Sigmoid colon (tissue), 7 donors: ENCODE measurements around the gene CORO2B. TPM values are rescaled to one million over a fixed set of nuclear protein-coding genes. Genes with fewer than 3 reads are reported as not detected.

Source experiments
- DNase-seq: peaks from one replicate; pipeline ENCODE4 v3.0.0-alpha.2; 2019
- H3K27ac ChIP-seq, 4 donors: fragments of 200-600 bp; sonication (generic); one replicate each; pipeline ENCODE4 v1.5.1; 2016 to 2019; ENCODE audit warnings: mild to moderate bottlenecking in 1 of 4
- H3K27me3 ChIP-seq, 3 donors: fragments of 200-600 bp; sonication (generic); one replicate each; pipeline ENCODE4 v1.5.1; 2019; ENCODE audit warnings: mild to moderate bottlenecking in 1 of 3
- H3K36me3 ChIP-seq, 4 donors: fragments of 200-600 bp; sonication (generic); one replicate each; pipeline ENCODE4 v1.5.1; 2016 to 2019
- H3K4me1 ChIP-seq, 4 donors: fragments of 200-600 bp; sonication (generic); one replicate each; pipeline ENCODE4 v1.5.1; 2017 to 2019
- H3K4me3 ChIP-seq, 4 donors: fragments of 200-600 bp; sonication (generic); one replicate each; pipeline ENCODE4 v1.5.1; 2017 to 2019; ENCODE audit warnings: mild to moderate bottlenecking in 2 of 4, moderate library complexity in 1 of 4
- H3K9me3 ChIP-seq, 4 donors: fragments of 200-600 bp in 3 of 4; sonication (generic) in 3 of 4; one replicate each; pipeline versions ENCODE4 v1.5.1 to v1.6.1; 2013 to 2019
- CTCF ChIP-seq, 4 experiments: fragments of 450-650 bp in 3 of 4; fragments of 200-600 bp in 1 of 4; IDR thresholded peaks; one replicate each; pipeline ENCODE4 v1.5.1; 2016 to 2019; ENCODE audit warnings: antibody characterized with exemption in 4 of 4, mild to moderate bottlenecking in 3 of 4, moderate library complexity in 2 of 4
- EP300 ChIP-seq, 4 donors: sonication (generic); formaldehyde crosslinking; IDR thresholded peaks; one replicate each; pipeline ENCODE4 v1.6.1; 2017; ENCODE audit warnings: antibody characterized with exemption in 4 of 4
- POLR2A ChIP-seq, 2 donors: fragments of 450-650 bp; IDR thresholded peaks; one replicate each; pipeline ENCODE4 v1.6.1; 2016; ENCODE audit warnings: antibody characterized with exemption in 2 of 2, mild to moderate bottlenecking in 2 of 2, moderate library complexity in 2 of 2
- POLR2AphosphoS5 ChIP-seq, 4 donors: sonication (generic); formaldehyde crosslinking; IDR thresholded peaks; one replicate each; pipeline ENCODE4 v1.6.1; 2017; ENCODE audit warnings: antibody characterized with exemption in 4 of 4
- WGBS, 2 donors: extraction: QIAGEN DNeasy Blood & Tissue Kit; methylation state at CpG; one replicate each; pipeline ENCODE4 v1.1.7; 2013; 5-methylcytosine and 5-hydroxymethylcytosine counted together
- intact Hi-C: fragments of 100-400 bp; cut with DNase I; formaldehyde crosslinking; loops from one replicate; pipeline ENCODE4 v1.15.1; 2023
- polyA plus RNA-seq, 3 donors: library from polyadenylated mRNA; stranded (reverse); fragments of 200-250 nt; gene quantifications; one replicate each; pipeline ENCODE4 v1.2.3, GENCODE V29; 2013
- total RNA-seq, 4 donors: library from RNA; depleted of rRNA; stranded (reverse); fragments of >200 nt; gene quantifications; one replicate each; pipeline ENCODE4 v1.1.0, GENCODE V29; 2016
- donor health status: healthy with polysubstance abuse.
- donor health status: Bipolar disorder and iron deficiency.
- donor health status: healthy.

The CORO2B gene
- total and polyA plus RNA-seq, 7 donors: 0.46 to 3.9 (median 3.1) TPM

DNA sequence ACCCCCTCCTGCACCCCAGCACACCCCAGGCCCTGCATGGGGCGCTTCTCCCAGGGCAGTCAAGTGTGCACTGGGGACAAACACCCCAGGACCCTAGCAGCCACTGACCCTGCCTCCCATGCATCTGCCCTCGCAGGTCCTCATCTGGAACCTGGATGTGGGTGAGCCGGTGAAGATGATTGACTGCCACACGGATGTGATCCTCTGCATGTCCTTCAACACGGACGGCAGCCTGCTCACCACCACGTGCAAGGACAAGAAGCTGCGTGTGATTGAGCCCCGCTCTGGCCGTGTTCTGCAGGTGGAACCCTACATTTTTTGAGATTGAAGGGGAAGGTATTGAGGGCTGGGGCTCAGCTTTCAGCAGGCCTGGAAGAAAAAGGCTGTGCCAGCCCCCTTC lies 132.6 kb downstream of the CORO2B start:
- Histone ChIP-seq H3K27me3 (no peaks in the 10 kb centered on the region), H3K9me3 (no peaks in the 10 kb centered on the region), H3K4me3 (no peak overlapping the region), H3K27ac (no peak overlapping the region), H3K4me1 (no peaks in the 10 kb centered on the region), H3K36me3 (no peaks in the 10 kb centered on the region)
- intact Hi-C loops: no loop called here
- WGBS, 2 donors: 91 to 93% methylated on average over 10 of the region's 10 CpGs
- no peak for DNase-seq
- TF ChIP-seq CTCF (IDR thresholded peaks at IDR 0.05) (no peak), POLR2AphosphoS5 (IDR thresholded peaks at IDR 0.05) (no peak), POLR2A (IDR thresholded peaks at IDR 0.05) (no peak), EP300 (IDR thresholded peaks at IDR 0.05) (no peak)

- no peak for DNase-seq
- Histone ChIP-seq H3K9me3 (no peaks in the 10 kb centered on the region), H3K4me3 (no peak overlapping the region), H3K36me3 (no peaks in the 10 kb centered on the region), H3K27ac (no peak overlapping the region), H3K4me1 (no peaks in the 10 kb centered on the region), H3K27me3 (no peaks in the 10 kb centered on the region)
- no peak for TF ChIP-seq CTCF (IDR thresholded peaks at IDR 0.05)
- no peak for TF ChIP-seq POLR2A (IDR thresholded peaks at IDR 0.05)
- no peak for TF ChIP-seq EP300 (IDR thresholded peaks at IDR 0.05)
- TF ChIP-seq POLR2AphosphoS5 (IDR thresholded peaks at IDR 0.05): no peak
- WGBS, 2 donors: 47 to 75% methylated on average over 4 of the region's 4 CpGs
- intact Hi-C loops: no loop called here
These were observed 134.1 kb downstream of the CORO2B start for GRCh38 chr15:68712886-68713285.

- TF ChIP-seq CTCF (IDR thresholded peaks at IDR 0.05) (no peak), POLR2AphosphoS5 (IDR thresholded peaks at IDR 0.05) (no peak), EP300 (IDR thresholded peaks at IDR 0.05) (no peak), POLR2A (IDR thresholded peaks at IDR 0.05) (no peak)
- no peak for DNase-seq
- no peaks in the 10 kb centered on the region for H3K36me3 ChIP-seq
- 81 to 90% methylated on average over 9 of the region's 9 CpGs for whole genome bisulfite sequencing, 2 donors
- H3K27ac ChIP-seq: no peak overlapping the region
- no peaks in the 10 kb centered on the region for H3K9me3 ChIP-seq
- H3K27me3 ChIP-seq: no peaks in the 10 kb centered on the region
- H3K4me3 ChIP-seq: no peak overlapping the region
- no peaks in the 10 kb centered on the region for H3K4me1 ChIP-seq
- intact Hi-C loops: no loop called here
These were observed 135.1 kb downstream of the CORO2B start for GRCh38 chr15:68713874-68714273.

GRCh38 chr15:68715111-68715510 lies 136.3 kb downstream of the CORO2B start:
- Histone ChIP-seq H3K9me3 (no peaks in the 10 kb centered on the region), H3K36me3 (no peaks in the 10 kb centered on the region), H3K27me3 (no peaks in the 10 kb centered on the region), H3K4me3 (no peak overlapping the region), H3K4me1 (peaks cover 0 to 11% (median 4%) of the 10 kb centered on the region in 4 donors), H3K27ac (no peak overlapping the region)
- DNase-seq: no peak
- TF ChIP-seq POLR2AphosphoS5 (IDR thresholded peaks at IDR 0.05) (no peak), CTCF (IDR thresholded peaks at IDR 0.05) (no peak), POLR2A (IDR thresholded peaks at IDR 0.05) (no peak), EP300 (IDR thresholded peaks at IDR 0.05) (no peak)
- intact Hi-C loops: no loop called here
- WGBS, 2 donors: 93% methylated on average over 8 of the region's 8 CpGs

DNA sequence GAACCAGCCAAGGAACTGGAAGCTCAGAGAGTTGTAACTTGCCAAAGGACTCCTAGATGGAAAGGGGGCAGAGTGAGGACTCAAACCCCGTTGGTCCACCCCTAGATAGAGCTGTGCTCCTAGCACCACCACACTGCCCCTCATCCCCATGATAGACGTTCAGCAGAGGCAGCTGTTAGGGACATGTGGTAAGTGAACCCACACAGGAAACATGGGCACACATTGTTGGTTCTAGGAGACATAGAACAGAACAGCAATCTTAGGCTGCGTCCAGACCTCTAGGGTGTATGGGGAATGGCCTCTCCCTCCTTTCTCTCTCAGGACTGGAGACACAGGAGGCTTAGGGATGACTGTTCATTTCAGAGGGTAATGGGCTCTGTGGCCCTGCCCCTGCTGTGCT lies 139.2 kb downstream of the CORO2B start:
- Histone ChIP-seq H3K27me3 (no peaks in the 10 kb centered on the region), H3K4me1 (peaks cover 0 to 11% (median 4%) of the 10 kb centered on the region in 4 donors), H3K36me3 (no peaks in the 10 kb centered on the region), H3K4me3 (no peak overlapping the region), H3K27ac (no peak overlapping the region), H3K9me3 (no peaks in the 10 kb centered on the region)
- DNase-seq: no peak
- intact Hi-C loops: no loop called here
- TF ChIP-seq POLR2AphosphoS5 (IDR thresholded peaks at IDR 0.05): no peak
- no peak for TF ChIP-seq EP300 (IDR thresholded peaks at IDR 0.05)
- no peak for TF ChIP-seq POLR2A (IDR thresholded peaks at IDR 0.05)
- TF ChIP-seq CTCF (IDR thresholded peaks at IDR 0.05): no peak
- WGBS, 2 donors: 49 to 64% methylated on average over 3 of the region's 3 CpGs
